ENCODE measurements around the gene PTPRR. TPM values are rescaled to one million over a fixed set of nuclear protein-coding genes. Genes with fewer than 3 reads are reported as not detected.

The PTPRR gene
- total RNA-seq, 3 donors from 2014 or later: 0.59 to 0.98 (median 0.80) TPM

DNA sequence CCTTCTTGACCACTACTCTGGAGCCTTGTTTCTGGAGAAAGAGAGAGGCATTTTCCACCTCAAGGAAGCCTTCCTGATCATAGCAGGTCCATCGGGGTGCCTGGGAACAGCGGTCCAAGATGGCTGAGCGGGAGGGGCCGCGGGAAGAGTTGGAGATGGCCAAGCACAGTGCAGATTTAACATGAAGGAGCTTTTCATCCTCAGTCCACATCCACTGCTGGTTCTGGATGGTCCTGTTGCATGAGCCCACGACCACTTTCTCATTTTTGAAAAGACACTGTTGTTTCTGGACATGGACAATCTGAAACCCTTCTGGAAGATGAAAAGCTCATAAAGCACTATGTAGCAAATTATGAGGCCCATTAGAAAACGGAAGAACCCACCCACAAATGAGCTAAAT lies 284.8 kb downstream of the PTPRR start:
- intact Hi-C loops (cut with DNase I; ENCODE audit: low total_unique reads): no loop called here
- TF ChIP-seq, protein P1, sequence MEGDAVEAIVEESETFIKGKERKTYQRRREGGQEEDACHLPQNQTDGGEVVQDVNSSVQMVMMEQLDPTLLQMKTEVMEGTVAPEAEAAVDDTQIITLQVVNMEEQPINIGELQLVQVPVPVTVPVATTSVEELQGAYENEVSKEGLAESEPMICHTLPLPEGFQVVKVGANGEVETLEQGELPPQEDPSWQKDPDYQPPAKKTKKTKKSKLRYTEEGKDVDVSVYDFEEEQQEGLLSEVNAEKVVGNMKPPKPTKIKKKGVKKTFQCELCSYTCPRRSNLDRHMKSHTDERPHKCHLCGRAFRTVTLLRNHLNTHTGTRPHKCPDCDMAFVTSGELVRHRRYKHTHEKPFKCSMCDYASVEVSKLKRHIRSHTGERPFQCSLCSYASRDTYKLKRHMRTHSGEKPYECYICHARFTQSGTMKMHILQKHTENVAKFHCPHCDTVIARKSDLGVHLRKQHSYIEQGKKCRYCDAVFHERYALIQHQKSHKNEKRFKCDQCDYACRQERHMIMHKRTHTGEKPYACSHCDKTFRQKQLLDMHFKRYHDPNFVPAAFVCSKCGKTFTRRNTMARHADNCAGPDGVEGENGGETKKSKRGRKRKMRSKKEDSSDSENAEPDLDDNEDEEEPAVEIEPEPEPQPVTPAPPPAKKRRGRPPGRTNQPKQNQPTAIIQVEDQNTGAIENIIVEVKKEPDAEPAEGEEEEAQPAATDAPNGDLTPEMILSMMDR (IDR thresholded peaks at IDR 0.05): no peak
- TF ChIP-seq POLR2A (IDR thresholded peaks at IDR 0.05): no peak
- no peak for TF ChIP-seq POLR2AphosphoS5 (IDR thresholded peaks at IDR 0.05)
- DNase-seq (ENCODE audit: low spot score in 2 of 2): no peak
- Histone ChIP-seq H3K27ac (no peak overlapping the region), H3K4me1 (no peaks in the 10 kb centered on the region), H3K4me3 (peak overlapping the region in 2 of 3 donors; percentile 17 to 43), H3K9me3 (no peaks in the 10 kb centered on the region), H3K36me3 (no peaks in the 10 kb centered on the region), H3K27me3 (no peaks in the 10 kb centered on the region)

DNA sequence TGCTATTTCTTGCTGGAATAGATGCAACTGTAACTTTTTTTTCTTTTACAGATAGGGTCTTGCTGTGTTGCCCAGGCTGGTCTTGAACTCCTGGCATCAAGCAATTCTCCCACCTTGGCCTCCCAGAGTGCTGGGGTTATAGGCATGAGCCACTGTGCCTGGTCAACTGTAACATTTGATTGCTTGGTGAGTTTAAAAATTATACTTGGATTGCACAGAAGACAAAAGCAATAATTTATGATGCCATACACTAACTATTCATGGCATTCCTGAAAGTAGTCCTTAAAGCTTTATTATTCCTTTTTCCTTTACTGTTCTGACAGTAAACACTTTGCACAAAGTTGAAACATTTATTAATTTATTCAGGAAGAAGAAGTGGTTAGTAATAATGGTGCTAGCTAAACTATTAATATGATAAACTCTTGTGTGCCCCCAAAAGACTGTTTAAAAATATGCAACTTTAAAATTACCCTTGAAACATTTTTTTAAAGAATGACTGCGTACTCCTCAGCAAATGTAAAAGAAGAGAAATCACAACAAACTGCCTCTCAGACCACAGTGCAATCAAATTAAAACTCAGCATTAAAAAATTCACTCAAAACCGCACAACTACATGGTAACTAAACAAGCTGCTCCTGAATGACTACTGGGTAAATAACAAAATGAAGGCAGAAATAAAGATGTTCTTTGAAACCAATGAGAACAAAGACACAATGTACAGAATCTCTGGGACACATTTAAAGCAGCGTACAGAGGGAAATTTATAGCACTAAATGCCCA lies 291.6 kb downstream of the PTPRR start:
- Histone ChIP-seq H3K9me3 (no peaks in the 10 kb centered on the region), H3K4me3 (no peak overlapping the region), H3K4me1 (no peaks in the 10 kb centered on the region), H3K27ac (no peak overlapping the region), H3K27me3 (no peaks in the 10 kb centered on the region), H3K36me3 (no peaks in the 10 kb centered on the region)
- intact Hi-C loops (cut with DNase I; ENCODE audit: low total_unique reads): loop anchor here (2.0 kb wide), 1 partner anchor 18 kb away; no protein-coding TSS in a partner anchor
- DNase-seq (ENCODE audit: low spot score in 2 of 2): no peak
- TF ChIP-seq POLR2A (IDR thresholded peaks at IDR 0.05): no peak
- no peak for TF ChIP-seq POLR2AphosphoS5 (IDR thresholded peaks at IDR 0.05)
- TF ChIP-seq, protein P1 (IDR thresholded peaks at IDR 0.05): no peak

DNA sequence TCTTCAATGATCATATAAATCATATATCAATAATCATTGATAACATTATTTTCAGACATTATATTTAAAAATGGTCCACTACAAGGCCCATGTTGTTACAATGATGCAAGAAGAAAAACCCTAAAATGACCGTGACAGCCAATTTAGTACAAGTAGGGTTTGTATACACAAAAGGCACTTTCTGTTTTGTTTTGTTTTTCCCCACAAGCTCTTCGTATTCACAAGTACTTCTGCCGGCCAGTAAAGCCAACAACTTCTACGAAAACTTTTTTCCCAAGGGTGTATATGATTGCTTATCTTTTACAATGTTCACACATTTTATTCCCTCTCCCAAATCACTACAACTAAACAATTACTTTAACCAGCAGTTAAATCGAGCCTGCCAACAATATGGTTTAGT lies 292.9 kb downstream of the PTPRR start:
- H3K4me3 ChIP-seq: no peak overlapping the region

DNA sequence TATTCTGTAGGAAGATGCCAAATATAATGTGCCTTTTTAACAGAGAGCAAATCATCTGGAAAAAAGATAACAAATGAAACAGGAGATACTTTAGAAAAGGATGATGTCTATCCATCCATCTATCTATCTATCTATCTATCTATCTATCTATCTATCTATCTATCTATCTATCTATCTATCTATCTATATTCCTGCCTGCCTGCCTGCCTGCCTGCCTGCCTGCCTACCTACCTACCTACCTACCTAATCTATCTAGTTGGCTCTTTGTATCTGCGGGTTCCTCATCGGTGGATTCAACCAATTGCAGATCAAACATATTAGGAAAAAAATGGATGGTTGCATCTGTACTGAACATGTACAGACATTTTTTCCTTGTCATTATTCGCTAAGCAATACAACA lies 294.4 kb downstream of the PTPRR start:
- Histone ChIP-seq H3K27ac (no peak overlapping the region), H3K4me1 (no peaks in the 10 kb centered on the region), H3K4me3 (no peak overlapping the region), H3K9me3 (no peaks in the 10 kb centered on the region), H3K27me3 (no peaks in the 10 kb centered on the region), H3K36me3 (no peaks in the 10 kb centered on the region)
- no peak for DNase-seq (ENCODE audit: low spot score in 2 of 2)
- TF ChIP-seq POLR2A (IDR thresholded peaks at IDR 0.05) (no peak), POLR2AphosphoS5 (IDR thresholded peaks at IDR 0.05) (no peak)
- TF ChIP-seq, protein P1 (IDR thresholded peaks at IDR 0.05): no peak
- intact Hi-C loops (cut with DNase I; ENCODE audit: low total_unique reads): no loop called here

More for the DNA sequence above, 292.9 kb downstream of the PTPRR start:
- intact Hi-C loops (cut with DNase I; ENCODE audit: low total_unique reads): loop anchor here (2.0 kb wide), 1 partner anchor 19 kb away; no protein-coding TSS in a partner anchor
- Histone ChIP-seq H3K36me3 (no peaks in the 10 kb centered on the region), H3K9me3 (no peaks in the 10 kb centered on the region), H3K4me1 (no peaks in the 10 kb centered on the region), H3K27me3 (no peaks in the 10 kb centered on the region), H3K27ac (no peak overlapping the region)
- TF ChIP-seq POLR2A (IDR thresholded peaks at IDR 0.05): no peak
- TF ChIP-seq, protein P1 (IDR thresholded peaks at IDR 0.05): no peak
- TF ChIP-seq POLR2AphosphoS5 (IDR thresholded peaks at IDR 0.05): no peak
- no peak for DNase-seq (ENCODE audit: low spot score in 2 of 2)

DNA sequence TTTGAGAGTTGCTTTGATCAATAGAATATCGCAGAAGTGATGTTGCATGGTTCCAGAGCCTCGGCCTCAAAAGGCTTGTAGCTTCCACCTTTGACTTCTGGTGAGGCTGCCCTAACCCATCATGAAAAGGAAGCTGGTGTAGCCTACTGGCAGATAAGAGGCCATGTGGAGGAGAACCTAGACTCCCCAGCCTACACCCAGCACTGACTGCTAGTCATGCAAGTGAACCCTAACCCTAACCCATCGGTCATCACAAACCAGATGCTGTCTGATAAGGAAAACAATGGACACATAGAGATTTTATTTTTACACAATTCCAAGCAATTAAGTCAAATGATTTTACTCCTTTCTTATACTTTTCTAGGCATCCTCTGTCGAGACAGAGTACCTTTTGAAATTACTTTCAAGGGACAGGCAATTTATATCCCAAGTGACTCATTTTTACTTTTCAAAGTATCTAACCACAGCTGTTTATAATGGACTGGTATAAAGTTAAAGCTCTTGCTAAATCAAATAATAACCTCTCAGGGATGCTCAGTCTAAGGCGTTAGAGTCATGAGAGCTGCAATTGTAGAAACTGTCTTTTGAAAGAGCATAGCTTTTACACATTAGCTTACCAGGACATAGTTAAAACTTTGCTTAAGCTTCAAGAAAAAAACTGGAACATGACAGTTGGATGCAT lies 300.9 kb downstream of the PTPRR start:
- intact Hi-C loops (cut with DNase I; ENCODE audit: low total_unique reads): no loop called here
- no peak for DNase-seq (ENCODE audit: low spot score in 2 of 2)
- H3K4me1 ChIP-seq: no peaks in the 10 kb centered on the region
- H3K4me3 ChIP-seq: no peak overlapping the region
- H3K27me3 ChIP-seq: no peaks in the 10 kb centered on the region
- no peaks in the 10 kb centered on the region for H3K9me3 ChIP-seq
- H3K36me3 ChIP-seq: no peaks in the 10 kb centered on the region
- H3K27ac ChIP-seq: no peak overlapping the region
- TF ChIP-seq POLR2AphosphoS5 (IDR thresholded peaks at IDR 0.05): no peak
- no peak for TF ChIP-seq POLR2A (IDR thresholded peaks at IDR 0.05)
- TF ChIP-seq, protein P1 (IDR thresholded peaks at IDR 0.05): no peak

All from breast epithelium (tissue), 4 donors.